Keratinocyte (primary cell): ENCODE data around the gene CORO1C. TPM values are rescaled to one million over a fixed set of nuclear protein-coding genes. Genes with fewer than 3 reads are reported as not detected.

Experiments used
- DNase-seq: peaks from one replicate; pipeline ENCODE4 v3.0.0-alpha.2; 2011; ENCODE audit warnings: low read depth, missing footprints, low spot score
- FAIRE-seq: peaks from 2 replicates; lab custom pipeline; 2011; peaks lifted over from hg19 to GRCh38; lab: Jason Lieb, UNC
- H2AFZ ChIP-seq: 2 replicates; pipeline ENCODE4 v1.6.0; 2012; ENCODE audit warnings: low read length, control low read depth, inconsistent platforms; ENCODE audit not compliant: control insufficient read depth
- H3K27ac ChIP-seq: 2 replicates; pipeline ENCODE4 v1.5.1; 2011; ENCODE audit warnings: low read length; ENCODE audit not compliant: control insufficient read depth, insufficient read depth
- H3K27me3 ChIP-seq: 3 replicates; pipeline ENCODE4 v1.6.0; 2011; ENCODE audit warnings: low read length; ENCODE audit not compliant: control insufficient read depth, insufficient read depth; ENCODE audit errors: extremely low read depth
- H3K36me3 ChIP-seq, 2 experiments: 2 replicates in 1 of 2; 3 replicates in 1 of 2; pipeline ENCODE4 v1.5.1; 2011; ENCODE audit warnings: low read length in 2 of 2, mild to moderate bottlenecking in 1 of 2; ENCODE audit not compliant: control insufficient read depth in 2 of 2, insufficient read depth in 2 of 2; ENCODE audit errors: extremely low read depth in 1 of 2
- H3K4me1 ChIP-seq: 3 replicates; pipeline ENCODE4 v1.5.1; 2011; ENCODE audit warnings: low read length; ENCODE audit not compliant: control insufficient read depth, insufficient read depth; ENCODE audit errors: extremely low read depth
- H3K4me2 ChIP-seq: 3 replicates; pipeline ENCODE4 v1.6.0; 2011; ENCODE audit warnings: low read depth, low read length; ENCODE audit not compliant: control insufficient read depth, insufficient read depth; ENCODE audit errors: extremely low read depth
- H3K4me3 ChIP-seq, 3 experiments: fragments of 200-600 bp in 1 of 3; sonication (generic) in 1 of 3; 2 replicates in 2 of 3; 3 replicates in 1 of 3; pipeline ENCODE4 v1.5.1; 2011 to 2016; ENCODE audit warnings: low read length in 3 of 3, mild to moderate bottlenecking in 3 of 3, control low read depth in 2 of 3, inconsistent platforms in 1 of 3, low read depth in 1 of 3, mixed read lengths in 1 of 3, mixed run types in 1 of 3, moderate library complexity in 1 of 3; ENCODE audit not compliant: control insufficient read depth in 2 of 3, insufficient read depth in 2 of 3; ENCODE audit errors: extremely low read depth in 1 of 3
- H3K79me2 ChIP-seq: 2 replicates; pipeline ENCODE4 v1.6.0; 2012; ENCODE audit warnings: low read length; ENCODE audit not compliant: control insufficient read depth, insufficient read depth
- H3K9ac ChIP-seq: 3 replicates; pipeline ENCODE4 v1.6.0; 2011; ENCODE audit warnings: low read length; ENCODE audit not compliant: control insufficient read depth, insufficient read depth; ENCODE audit errors: extremely low read depth
- H3K9me1 ChIP-seq: 3 replicates; pipeline ENCODE4 v1.6.0; 2011; ENCODE audit warnings: low read length; ENCODE audit not compliant: control insufficient read depth, insufficient read depth; ENCODE audit errors: extremely low read depth
- H3K9me3 ChIP-seq: 2 replicates; pipeline ENCODE4 v1.5.1; 2012; ENCODE audit warnings: low read depth, low read length; ENCODE audit not compliant: control insufficient read depth
- H4K20me1 ChIP-seq: 3 replicates; pipeline ENCODE4 v1.6.0; 2011; ENCODE audit warnings: low read length; ENCODE audit not compliant: control insufficient read depth, insufficient read depth; ENCODE audit errors: extremely low read depth
- CTCF ChIP-seq, 3 experiments: IDR thresholded peaks in 1 of 3; conservative IDR thresholded peaks in 1 of 3; optimal IDR thresholded peaks in 1 of 3; 2 replicates in 2 of 3; 3 replicates in 1 of 3; pipeline versions ENCODE3 to v1.5.1; 2011; ENCODE audit warnings: low read length in 3 of 3, mild to moderate bottlenecking in 3 of 3, moderate library complexity in 2 of 3, control low read depth in 1 of 3, inconsistent platforms in 1 of 3; ENCODE audit not compliant: insufficient read depth in 2 of 3; ENCODE audit errors: extremely low read depth in 1 of 3
- EZH2 ChIP-seq: IDR thresholded peaks from one replicate; pipeline ENCODE4 v1.6.1; 2012; ENCODE audit warnings: inconsistent platforms, mild to moderate bottlenecking, low read length, moderate library complexity
- dilution Hi-C: fragments of 300-500 bp; cut with MboI; formaldehyde crosslinking; loops from one replicate; pipeline ENCODE4 v1.7.0; 2020; ENCODE audit warnings: low sequenced_read_pairs; ENCODE audit not compliant: extremely low pct_ligation_motif_present
- polyA plus RNA-seq, 5 experiments: library from polyadenylated mRNA; depleted of rRNA in 3 of 5; stranded (reverse) in 3 of 5; stranded (forward) in 1 of 5; unstranded in 1 of 5; fragments of >200 nt; gene quantifications; 1 replicate in 1 of 5; 2 replicates in 3 of 5; 3 replicates in 1 of 5; pipeline versions ENCODE4 v1.2.1 to v1.2.3, GENCODE V29; 2011 to 2012; ENCODE audit warnings: missing spikeins in 2 of 5, low read depth in 1 of 5, low replicate concordance in 1 of 5

The CORO1C gene
- polyA plus RNA-seq, 1 donor (not counting 4 experiments of a cell fraction or from before 2014, with no cell fraction given): 283 TPM

- DNase-seq (no peak), FAIRE-seq (no peak)
- Histone ChIP-seq H3K9ac (no peak overlapping the region), H4K20me1 (peaks cover 3% of the 10 kb centered on the region), H3K79me2 (peaks cover 95% of the 10 kb centered on the region), H3K4me3 (no peak overlapping the region), H3K36me3 (peaks cover 2 to 12% of the 10 kb centered on the region in 2 experiments), H3K9me1 (peaks cover 4% of the 10 kb centered on the region), H2AFZ (no peak overlapping the region), H3K4me2 (no peak overlapping the region), H3K4me1 (peaks cover 30% of the 10 kb centered on the region), H3K9me3 (no peaks in the 10 kb centered on the region), H3K27ac (no peak overlapping the region), H3K27me3 (no peaks in the 10 kb centered on the region)
- dilution Hi-C loops: no loop called here
- TF ChIP-seq EZH2 (no peak), CTCF (optimal IDR thresholded peaks at IDR 0.05 in 1 of 3, IDR thresholded peaks at IDR 0.05 in 1 of 3, conservative IDR thresholded peaks at IDR 0.05 in 1 of 3; ENCODE audit: extremely low read depth in 1 of 3, insufficient read depth in 2 of 3, low read length in 3 of 3) (no peak)
Observed at GRCh38 chr12:108686780-108687179, 44.5 kb downstream of the CORO1C start.

DNA sequence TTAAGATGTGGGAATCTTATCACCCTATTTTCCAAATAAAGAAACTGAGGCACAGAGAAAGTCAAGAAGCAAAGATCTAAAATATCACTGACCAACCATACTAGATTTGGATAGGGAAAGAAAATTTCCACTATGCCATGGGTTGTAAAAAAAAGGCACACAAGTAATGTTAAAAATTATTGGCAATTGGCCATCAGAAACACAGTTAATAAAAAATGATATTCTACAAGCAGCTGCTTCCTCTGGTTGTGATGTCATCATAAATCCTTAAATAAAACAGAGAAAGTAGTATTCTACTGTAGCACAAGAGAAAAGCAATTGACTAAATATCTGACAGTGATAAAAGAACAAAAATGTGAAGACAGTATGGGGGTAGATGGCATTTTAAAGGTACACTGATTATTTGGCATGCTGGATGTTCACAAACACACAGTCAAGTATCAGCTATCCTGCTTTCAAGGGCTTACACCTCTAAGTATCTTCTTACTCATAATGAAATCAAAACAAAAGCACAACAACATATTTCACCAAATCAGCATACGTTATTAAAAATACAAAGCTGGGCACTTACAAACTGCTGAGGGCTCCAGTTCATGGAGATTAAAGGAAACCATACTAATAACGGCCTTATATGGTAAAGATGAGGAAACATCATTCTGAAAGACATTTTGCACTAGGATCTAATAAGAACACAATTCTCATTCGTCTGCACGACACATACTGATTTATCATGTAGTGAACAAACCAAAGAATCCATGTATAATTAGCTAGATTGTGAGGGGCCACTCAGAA, 45.7 kb downstream of the CORO1C start:
- TF ChIP-seq EZH2: no peak
- no peak for TF ChIP-seq CTCF (optimal IDR thresholded peaks at IDR 0.05 in 1 of 3, IDR thresholded peaks at IDR 0.05 in 1 of 3, conservative IDR thresholded peaks at IDR 0.05 in 1 of 3; ENCODE audit: extremely low read depth in 1 of 3, insufficient read depth in 2 of 3, low read length in 3 of 3)
- no peak overlapping the region for H2AFZ ChIP-seq
- no peak overlapping the region for H3K9ac ChIP-seq
- no peak overlapping the region for H3K27ac ChIP-seq
- no peaks in the 10 kb centered on the region for H3K27me3 ChIP-seq
- H3K9me1 ChIP-seq: no peaks in the 10 kb centered on the region
- no peak overlapping the region for H3K4me3 ChIP-seq
- H3K9me3 ChIP-seq: no peaks in the 10 kb centered on the region
- H3K79me2 ChIP-seq: peaks cover 98% of the 10 kb centered on the region
- peaks cover 3% of the 10 kb centered on the region for H4K20me1 ChIP-seq
- H3K4me2 ChIP-seq: no peak overlapping the region
- peaks cover 2 to 12% of the 10 kb centered on the region in 2 experiments for H3K36me3 ChIP-seq
- DNase-seq (no peak), FAIRE-seq (no peak)
- dilution Hi-C loops: no loop called here
- peaks cover 20% of the 10 kb centered on the region for H3K4me1 ChIP-seq
